ENCODE data around the gene PIGO.

GRCh38 chr9:35089434-35089833 is 7.0 kb downstream of the PIGO start:
- TF ChIP-seq POLR2AphosphoS5 (IDR thresholded peaks at IDR 0.05; ENCODE audit: low read depth, low read length) (no peak), REST (IDR thresholded peaks at IDR 0.05; ENCODE audit: insufficient read depth in 1 of 2, low read depth in 2 of 2, low read length in 2 of 2) (no peak), SIN3A (IDR thresholded peaks at IDR 0.05; ENCODE audit: borderline replicate concordance, insufficient read depth, low read length) (no peak)
